ENCODE measurements around the gene UBL7.
"Not testable (repeated sequence)": the region's sequence is repeated elsewhere in the genome, so short reads cannot be mapped to it uniquely, and the experiment has no call there.

UBL7 gene

GRCh38 chr15:74488776-74489175, 27.8 kb upstream of the UBL7 start:
- Histone ChIP-seq H3K4me3 (ENCODE audit: low read length) (no peak overlapping the region), H3K9ac (ENCODE audit: low read length) (no peak overlapping the region), H3K27me3 (ENCODE audit: control insufficient read depth, insufficient read depth, low read length) (no peaks in the 10 kb centered on the region), H3K4me1 (ENCODE audit: control insufficient read depth, insufficient read depth, low read length) (no peaks in the 10 kb centered on the region), H3K27ac (ENCODE audit: low read depth, low read length) (no peak overlapping the region), H3K36me3 (ENCODE audit: control insufficient read depth, insufficient read depth, low read length) (no peaks in the 10 kb centered on the region)

DNA sequence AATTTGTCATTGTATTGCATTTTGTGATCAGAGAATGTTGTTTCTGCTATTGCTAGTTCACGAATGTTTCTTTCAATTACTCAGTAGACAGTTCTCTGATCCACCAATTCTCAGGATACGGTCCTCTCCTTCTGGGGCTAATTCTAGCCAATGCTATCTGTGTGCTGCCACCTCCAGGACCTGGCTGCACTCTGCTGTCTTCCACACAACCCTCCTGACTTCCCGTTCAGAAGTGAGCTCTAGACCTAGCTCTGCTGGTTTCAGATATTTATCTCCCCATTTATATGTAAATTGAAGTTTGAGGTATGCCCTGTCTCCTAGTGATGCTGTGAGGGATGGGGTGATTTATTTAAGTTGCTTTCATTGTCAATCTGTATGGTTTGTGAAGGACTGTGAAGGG, 21.7 kb upstream of the UBL7 start:
- Histone ChIP-seq H3K36me3 (ENCODE audit: control insufficient read depth, insufficient read depth, low read length) (no peaks in the 10 kb centered on the region), H3K4me3 (ENCODE audit: low read length) (no peak overlapping the region), H3K27me3 (ENCODE audit: control insufficient read depth, insufficient read depth, low read length) (no peaks in the 10 kb centered on the region), H3K27ac (ENCODE audit: low read depth, low read length) (no peak overlapping the region), H3K9ac (ENCODE audit: low read length) (no peak overlapping the region), H3K4me1 (ENCODE audit: control insufficient read depth, insufficient read depth, low read length) (no peaks in the 10 kb centered on the region)

GRCh38 chr15:74480364-74480763, 19.4 kb upstream of the UBL7 start:
- not testable (repeated sequence) for H3K27me3 ChIP-seq (ENCODE audit: control insufficient read depth, insufficient read depth, low read length); H3K4me3 ChIP-seq (ENCODE audit: low read length); H3K36me3 ChIP-seq (ENCODE audit: control insufficient read depth, insufficient read depth, low read length); H3K27ac ChIP-seq (ENCODE audit: low read depth, low read length); H3K4me1 ChIP-seq (ENCODE audit: control insufficient read depth, insufficient read depth, low read length); H3K9ac ChIP-seq (ENCODE audit: low read length)

GRCh38 chr15:74471621-74472020, 10.7 kb upstream of the UBL7 start:
- not testable (repeated sequence) for H3K4me3 ChIP-seq (ENCODE audit: low read length); H3K4me1 ChIP-seq (ENCODE audit: control insufficient read depth, insufficient read depth, low read length); H3K9ac ChIP-seq (ENCODE audit: low read length); H3K27ac ChIP-seq (ENCODE audit: low read depth, low read length); H3K36me3 ChIP-seq (ENCODE audit: control insufficient read depth, insufficient read depth, low read length); H3K27me3 ChIP-seq (ENCODE audit: control insufficient read depth, insufficient read depth, low read length)

DNA sequence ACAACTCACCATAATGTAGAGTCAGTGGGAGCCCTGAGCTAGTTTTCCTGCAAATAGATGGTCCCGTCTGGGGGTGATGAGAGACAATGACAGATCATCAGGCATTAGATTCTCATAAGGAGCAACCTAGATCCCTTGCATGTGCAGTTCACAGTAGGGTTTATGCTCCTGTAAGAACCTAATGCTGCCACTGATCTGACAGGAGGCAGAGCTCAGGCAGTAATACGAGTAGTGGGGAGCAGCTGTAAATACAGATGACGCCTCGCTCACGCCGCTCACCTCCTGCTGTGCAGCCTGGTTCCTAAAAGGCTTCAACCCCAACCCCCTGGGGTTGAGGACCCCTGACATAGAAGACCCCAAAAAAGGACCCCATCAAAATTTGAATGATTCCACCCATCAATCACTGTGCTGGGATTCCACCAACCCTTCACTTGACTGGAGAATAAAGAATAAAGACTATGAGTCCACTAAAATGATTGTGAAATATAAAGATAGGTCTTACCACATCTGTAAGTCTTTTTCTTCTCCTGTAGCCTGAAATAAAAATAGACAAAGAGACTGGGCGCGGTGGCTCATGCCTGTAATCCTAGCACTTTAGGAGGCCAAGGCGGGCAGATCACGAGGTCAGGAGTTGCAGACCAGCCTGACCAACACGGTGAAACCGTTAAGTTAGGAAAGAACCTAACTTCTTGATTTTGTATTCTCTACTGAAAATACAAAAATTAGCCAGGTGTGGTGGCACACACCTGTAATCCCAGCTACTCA, 9.9 kb upstream of the UBL7 start:
- H3K9ac ChIP-seq (ENCODE audit: low read length), result no peak overlapping the region
- H3K4me3 ChIP-seq (ENCODE audit: low read length), result no peak overlapping the region
- no peaks in the 10 kb centered on the region for H3K27me3 ChIP-seq (ENCODE audit: control insufficient read depth, insufficient read depth, low read length)
- peaks cover 2% of the 10 kb centered on the region for H3K36me3 ChIP-seq (ENCODE audit: control insufficient read depth, insufficient read depth, low read length)
- H3K27ac ChIP-seq (ENCODE audit: low read depth, low read length), result no peak overlapping the region
- H3K4me1 ChIP-seq (ENCODE audit: control insufficient read depth, insufficient read depth, low read length), result no peaks in the 10 kb centered on the region

- Histone ChIP-seq H3K4me1 (ENCODE audit: control insufficient read depth, insufficient read depth, low read length) (no peaks in the 10 kb centered on the region), H3K27ac (ENCODE audit: low read depth, low read length) (no peak overlapping the region), H3K27me3 (ENCODE audit: control insufficient read depth, insufficient read depth, low read length) (no peaks in the 10 kb centered on the region), H3K4me3 (ENCODE audit: low read length) (no peak overlapping the region), H3K36me3 (ENCODE audit: control insufficient read depth, insufficient read depth, low read length) (no peaks in the 10 kb centered on the region), H3K9ac (ENCODE audit: low read length) (no peak overlapping the region)
Observed at GRCh38 chr15:74468341-74469032, 7.5 kb upstream of the UBL7 start.

GRCh38 chr15:74466570-74466969, 5.6 kb upstream of the UBL7 start:
- Histone ChIP-seq H3K9ac (ENCODE audit: low read length) (no peak overlapping the region), H3K4me3 (ENCODE audit: low read length) (no peak overlapping the region), H3K27ac (ENCODE audit: low read depth, low read length) (no peak overlapping the region), H3K4me1 (ENCODE audit: control insufficient read depth, insufficient read depth, low read length) (no peaks in the 10 kb centered on the region), H3K36me3 (ENCODE audit: control insufficient read depth, insufficient read depth, low read length) (no peaks in the 10 kb centered on the region), H3K27me3 (ENCODE audit: control insufficient read depth, insufficient read depth, low read length) (no peaks in the 10 kb centered on the region)

DNA sequence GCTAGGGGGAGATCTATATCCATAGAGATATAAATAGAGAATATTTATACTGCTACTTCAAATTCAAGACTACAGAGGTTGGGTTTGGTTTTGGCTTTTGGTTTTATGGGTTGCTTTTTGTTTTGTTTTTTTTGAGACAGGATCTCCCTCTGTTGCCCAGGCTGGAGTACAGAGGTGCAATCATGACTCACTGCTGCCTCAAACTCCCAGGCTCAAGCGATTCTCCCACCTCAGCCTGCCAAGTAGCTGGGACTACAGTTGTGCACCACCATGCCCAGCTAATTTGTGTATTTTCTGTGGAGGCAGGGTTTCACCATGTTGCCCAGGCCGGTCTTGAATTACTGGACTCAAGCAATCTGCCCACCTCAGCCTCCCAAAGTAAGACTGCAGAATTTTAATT, 3.9 kb upstream of the UBL7 start:
- Histone ChIP-seq H3K36me3 (ENCODE audit: control insufficient read depth, insufficient read depth, low read length) (no peaks in the 10 kb centered on the region), H3K9ac (ENCODE audit: low read length) (no peak overlapping the region), H3K4me3 (ENCODE audit: low read length) (no peak overlapping the region), H3K4me1 (ENCODE audit: control insufficient read depth, insufficient read depth, low read length) (peaks cover 6% of the 10 kb centered on the region), H3K27ac (ENCODE audit: low read depth, low read length) (no peak overlapping the region), H3K27me3 (ENCODE audit: control insufficient read depth, insufficient read depth, low read length) (no peaks in the 10 kb centered on the region)

GRCh38 chr15:74464216-74464615, 3.3 kb upstream of the UBL7 start:
- Histone ChIP-seq H3K36me3 (ENCODE audit: control insufficient read depth, insufficient read depth, low read length) (no peaks in the 10 kb centered on the region), H3K27ac (ENCODE audit: low read depth, low read length) (no peak overlapping the region), H3K27me3 (ENCODE audit: control insufficient read depth, insufficient read depth, low read length) (no peaks in the 10 kb centered on the region), H3K4me3 (ENCODE audit: low read length) (no peak overlapping the region), H3K9ac (ENCODE audit: low read length) (no peak overlapping the region), H3K4me1 (ENCODE audit: control insufficient read depth, insufficient read depth, low read length) (peaks cover 6% of the 10 kb centered on the region)

- no peaks in the 10 kb centered on the region for H3K27me3 ChIP-seq (ENCODE audit: control insufficient read depth, insufficient read depth, low read length)
- peaks cover 6% of the 10 kb centered on the region for H3K4me1 ChIP-seq (ENCODE audit: control insufficient read depth, insufficient read depth, low read length)
- H3K9ac ChIP-seq (ENCODE audit: low read length), result no peak overlapping the region
- no peak overlapping the region for H3K27ac ChIP-seq (ENCODE audit: low read depth, low read length)
- H3K36me3 ChIP-seq (ENCODE audit: control insufficient read depth, insufficient read depth, low read length), result no peaks in the 10 kb centered on the region
- no peak overlapping the region for H3K4me3 ChIP-seq (ENCODE audit: low read length)
Observed at GRCh38 chr15:74463634-74464033, 2.7 kb upstream of the UBL7 start.

GRCh38 chr15:74461847-74462511, 1.0 kb upstream of the UBL7 start:
- H3K9ac ChIP-seq (ENCODE audit: low read length), result no peak overlapping the region
- H3K36me3 ChIP-seq (ENCODE audit: control insufficient read depth, insufficient read depth, low read length), result no peaks in the 10 kb centered on the region
- peaks cover 6% of the 10 kb centered on the region for H3K4me1 ChIP-seq (ENCODE audit: control insufficient read depth, insufficient read depth, low read length)
- peak overlapping the region; percentile 92 for H3K4me3 ChIP-seq (ENCODE audit: low read length)
- no peak overlapping the region for H3K27ac ChIP-seq (ENCODE audit: low read depth, low read length)
- H3K27me3 ChIP-seq (ENCODE audit: control insufficient read depth, insufficient read depth, low read length), result no peaks in the 10 kb centered on the region

DNA sequence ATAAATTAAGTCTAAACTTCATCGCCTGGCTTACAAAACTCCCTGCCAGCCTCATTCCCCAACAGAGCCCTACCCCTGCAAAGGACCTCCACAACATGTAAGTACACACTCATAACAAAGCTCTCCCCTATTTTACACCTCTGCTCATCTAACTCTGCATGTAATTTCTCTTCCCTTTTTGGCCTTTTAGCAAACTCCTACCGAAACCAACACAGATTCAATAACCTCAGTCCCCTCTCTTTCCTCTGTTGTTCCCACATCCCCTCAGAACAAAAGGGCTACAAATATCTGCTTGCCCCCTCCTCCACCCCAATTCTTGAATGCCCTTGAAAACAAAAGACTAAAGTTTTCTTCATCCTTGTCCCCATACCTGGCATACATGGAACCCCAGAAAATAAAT, 662 bp downstream of the UBL7 start:
- no peaks in the 10 kb centered on the region for H3K36me3 ChIP-seq (ENCODE audit: control insufficient read depth, insufficient read depth, low read length)
- H3K27ac ChIP-seq (ENCODE audit: low read depth, low read length), result peak overlapping the region; percentile 87
- peak overlapping the region; percentile 92 for H3K4me3 ChIP-seq (ENCODE audit: low read length)
- peak overlapping the region; percentile 94 for H3K9ac ChIP-seq (ENCODE audit: low read length)
- peaks cover 6% of the 10 kb centered on the region for H3K4me1 ChIP-seq (ENCODE audit: control insufficient read depth, insufficient read depth, low read length)
- H3K27me3 ChIP-seq (ENCODE audit: control insufficient read depth, insufficient read depth, low read length), result no peaks in the 10 kb centered on the region
